SH-SY5Y (cell line): ENCODE results near the gene BIRC7.

Experiments used
- GATA2 ChIP-seq: IDR thresholded peaks from 2 replicates; pipeline ENCODE4 v1.6.1; 2011; ENCODE audit warnings: mild to moderate bottlenecking, low read depth, low read length
- GATA3 ChIP-seq: IDR thresholded peaks from 2 replicates; pipeline ENCODE4 v1.6.1; 2011; ENCODE audit warnings: low read depth, mild to moderate bottlenecking, low read length, moderate library complexity

Gene BIRC7

DNA sequence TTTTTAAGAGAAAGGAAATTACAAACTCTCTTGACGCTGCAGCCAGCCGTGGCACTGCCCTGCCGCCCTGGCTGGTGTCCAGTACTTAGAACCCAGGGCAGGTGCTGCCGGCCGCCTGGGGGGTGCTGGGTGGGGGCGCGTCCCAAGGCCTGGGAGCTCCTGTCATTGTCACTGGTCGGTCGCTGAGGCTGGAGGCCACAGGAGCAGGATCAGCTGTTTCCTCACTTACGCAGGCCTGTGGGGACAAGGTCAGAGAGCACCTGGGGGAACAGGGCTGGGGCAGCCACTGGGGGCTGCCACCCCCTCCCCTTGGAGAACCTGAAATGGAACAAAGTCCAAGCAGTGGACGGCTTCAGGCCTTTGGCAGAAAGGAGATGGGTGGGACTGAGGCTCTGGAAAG is 5.6 kb downstream of the BIRC7 start:
- no peak for TF ChIP-seq GATA3
- TF ChIP-seq GATA2: no peak

DNA sequence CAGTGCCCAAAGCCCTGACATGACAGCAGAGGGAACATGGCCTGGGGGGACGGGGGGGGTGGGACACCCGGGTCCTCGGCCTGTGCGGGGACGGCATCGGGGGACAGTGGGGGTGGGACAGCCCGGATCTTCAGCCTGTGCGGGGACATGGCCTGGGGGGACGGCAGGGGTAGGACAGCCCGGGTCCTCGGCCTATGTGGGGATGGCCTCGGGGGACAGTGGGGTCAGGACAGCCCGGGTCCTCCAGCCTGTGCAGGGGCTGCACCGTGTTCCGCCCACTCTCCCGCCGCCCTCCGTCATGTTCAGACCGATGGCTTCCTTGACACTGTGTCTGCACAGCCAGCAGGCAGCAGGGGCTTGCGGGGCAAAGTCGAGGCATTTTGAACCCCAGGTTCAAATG is 7.0 kb downstream of the BIRC7 start:
- TF ChIP-seq GATA3: no peak
- no peak for TF ChIP-seq GATA2

DNA sequence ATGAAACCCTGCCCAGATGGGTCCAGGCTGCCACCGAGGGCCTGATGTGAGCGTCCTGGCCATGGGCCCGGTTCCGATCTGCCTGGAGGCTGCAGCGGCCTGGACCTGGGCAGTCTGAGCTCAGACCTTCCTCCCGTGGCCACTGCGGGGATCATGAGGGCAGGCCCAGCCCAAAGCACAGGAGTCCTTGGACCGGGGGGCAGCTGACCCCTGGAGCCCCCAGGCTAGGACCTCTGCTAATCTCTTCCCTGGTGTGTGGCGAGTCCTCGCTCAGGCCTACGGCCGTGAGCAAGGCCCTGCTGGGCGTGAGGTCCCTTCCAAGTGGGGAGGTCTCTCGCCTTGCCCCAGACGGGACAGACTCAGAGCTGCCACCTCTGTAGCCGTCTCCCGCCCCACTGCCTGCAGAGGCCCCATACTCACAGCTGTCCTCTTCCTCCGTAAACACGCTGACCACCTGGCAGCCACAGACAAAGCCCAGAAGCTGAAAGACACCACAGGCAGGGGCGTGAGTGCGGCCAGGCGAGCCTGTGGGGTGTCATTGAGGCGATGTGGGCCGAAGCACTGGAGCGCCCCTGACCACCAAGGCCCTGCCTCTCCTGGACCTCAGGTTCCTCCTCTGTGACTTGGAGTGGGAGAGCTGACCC is 8.0 kb downstream of the BIRC7 start:
- no peak for TF ChIP-seq GATA3
- TF ChIP-seq GATA2: no peak

DNA sequence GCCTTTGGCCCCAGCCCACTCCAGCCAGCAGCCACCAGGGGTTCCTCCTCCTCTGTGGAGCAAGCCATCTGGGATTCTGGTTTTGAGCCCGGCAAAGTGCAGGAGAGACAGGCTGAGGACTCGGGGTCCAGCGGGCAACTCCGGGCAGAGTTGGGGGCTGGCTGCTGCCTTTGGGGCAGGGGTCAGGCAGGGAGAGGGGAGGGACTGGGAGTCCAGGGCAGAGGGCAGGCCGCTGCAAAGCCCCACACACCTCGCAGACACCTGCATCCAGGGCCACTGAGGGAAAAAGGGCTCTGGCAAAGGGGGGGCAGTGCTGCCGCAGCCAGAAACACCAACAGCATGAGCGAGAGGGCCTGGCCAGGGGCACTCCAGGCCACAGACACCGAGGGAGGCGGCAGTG is 8.8 kb downstream of the BIRC7 start:
- no peak for TF ChIP-seq GATA2
- no peak for TF ChIP-seq GATA3

DNA sequence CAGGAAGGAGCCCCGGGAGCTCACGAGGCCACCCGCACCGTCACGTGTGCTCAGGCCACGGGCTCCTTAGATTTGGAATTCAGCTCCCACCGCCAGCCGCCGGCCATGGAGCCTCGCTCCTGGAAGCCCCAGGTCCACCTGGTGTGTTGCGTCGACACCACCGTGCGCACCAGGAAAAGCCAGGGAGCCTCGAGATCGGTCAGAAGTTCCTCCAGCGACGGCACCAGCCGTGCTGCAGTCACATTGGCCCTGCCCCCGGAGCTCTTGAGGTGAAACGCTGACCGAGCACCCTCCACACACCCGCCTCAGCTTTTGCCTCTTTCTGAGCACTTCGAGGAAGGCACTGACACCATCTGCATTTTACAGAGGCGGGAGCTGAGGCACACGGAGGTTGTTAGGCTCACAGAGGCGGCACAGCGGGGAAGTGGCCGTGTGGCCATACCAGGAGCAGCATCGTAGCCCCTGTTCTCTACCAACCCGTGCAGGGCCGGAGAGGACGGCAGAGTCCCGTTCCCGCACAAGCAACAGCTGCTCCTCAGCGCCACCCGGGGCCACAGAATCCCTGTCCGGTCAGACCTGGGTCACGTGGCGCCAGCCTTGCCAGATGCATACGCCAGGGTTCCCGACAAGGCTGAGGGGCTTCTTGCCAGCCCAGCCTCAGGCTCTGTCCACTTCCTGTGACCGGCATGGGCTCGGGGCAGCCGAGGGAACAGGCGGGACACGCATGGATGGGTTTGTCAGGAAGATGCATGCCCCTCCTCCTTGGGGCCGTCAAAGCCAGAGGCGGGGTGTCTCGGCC is 11.0 kb downstream of the BIRC7 start:
- TF ChIP-seq GATA2 (no peak), GATA3 (no peak)

DNA sequence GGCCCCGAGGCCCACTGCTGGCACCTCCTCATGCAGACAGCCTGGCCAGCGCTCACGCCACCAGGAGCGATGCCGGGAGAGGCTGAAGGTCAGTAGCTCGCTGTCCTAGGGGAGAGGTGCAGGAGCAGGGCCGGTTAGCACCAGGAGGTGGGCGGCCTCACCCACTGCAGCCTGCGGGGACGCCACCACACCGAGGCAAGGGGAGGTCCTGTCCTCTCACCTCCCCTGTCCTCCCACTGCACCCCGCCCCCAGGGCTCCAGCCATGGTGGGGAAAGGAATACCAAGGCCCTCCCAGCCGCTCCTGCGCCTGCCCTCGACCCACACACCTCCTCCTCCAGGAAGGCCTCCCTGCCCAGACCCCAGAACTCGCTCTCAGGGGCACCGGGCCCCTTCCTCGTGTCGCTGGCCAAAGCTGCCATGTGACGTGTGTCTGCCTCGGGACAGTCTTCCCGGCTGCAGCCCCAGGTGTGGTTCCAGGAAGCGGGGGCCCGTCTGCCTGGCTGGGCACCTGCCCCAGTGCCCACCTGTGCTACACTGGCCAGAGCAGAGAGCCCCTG is 12.0 kb downstream of the BIRC7 start:
- TF ChIP-seq GATA3: no peak
- no peak for TF ChIP-seq GATA2

DNA sequence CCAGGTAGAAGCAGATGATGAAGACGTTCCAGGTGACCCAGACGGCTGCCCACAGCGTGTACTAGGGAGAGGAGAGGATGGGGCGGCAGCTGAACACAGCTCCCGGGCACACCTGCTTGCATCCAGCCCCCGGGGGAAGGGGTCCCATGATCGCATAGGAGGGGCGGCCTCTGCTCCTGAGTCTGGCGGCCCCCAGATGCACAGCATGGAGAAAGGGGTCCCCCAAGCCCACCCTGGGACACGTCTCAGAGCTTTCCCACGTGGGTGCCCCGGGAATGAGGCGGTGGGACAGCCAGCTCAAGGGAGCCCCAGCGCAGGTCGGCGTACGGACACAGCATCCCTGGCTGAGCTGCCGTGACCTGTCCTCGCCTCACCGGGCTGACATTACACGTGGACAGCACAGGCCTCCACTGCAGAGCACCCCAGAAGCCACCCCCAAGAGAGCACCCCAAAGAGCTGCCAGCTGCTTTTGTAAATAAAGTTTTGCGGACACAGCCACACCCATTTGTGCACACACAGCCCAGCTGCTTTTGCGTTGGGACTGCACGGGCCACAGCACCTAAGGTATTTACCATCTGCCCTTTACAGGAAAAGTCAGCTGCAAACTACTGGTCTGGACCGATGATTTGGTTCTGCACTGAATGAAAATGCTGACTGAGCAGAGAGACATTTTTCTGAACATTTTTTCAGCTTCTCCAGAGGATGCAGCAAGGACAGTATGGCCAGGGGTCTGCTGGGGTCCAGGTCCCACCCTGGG is 13.3 kb downstream of the BIRC7 start:
- no peak for TF ChIP-seq GATA2
- TF ChIP-seq GATA3: no peak

DNA sequence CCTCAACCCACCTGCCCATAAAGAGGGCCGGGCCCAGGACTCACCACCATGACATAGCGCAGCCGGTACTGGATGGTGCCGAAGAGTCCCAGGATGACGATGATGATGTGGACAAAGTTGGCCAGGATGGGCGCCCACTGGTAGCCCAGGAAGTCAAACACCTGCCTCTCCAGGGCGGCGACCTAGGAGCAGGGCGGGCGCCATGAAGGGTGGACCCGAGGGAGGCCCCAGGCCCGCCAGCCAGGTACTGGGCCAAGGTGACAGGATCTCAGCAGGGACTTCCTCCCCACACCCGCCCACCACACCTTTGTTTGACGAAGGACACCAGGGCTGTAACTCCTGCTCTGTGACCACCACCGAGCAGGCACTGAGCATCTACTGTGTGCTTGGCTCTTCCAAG is 14.2 kb downstream of the BIRC7 start:
- TF ChIP-seq GATA3 (no peak), GATA2 (no peak)

DNA sequence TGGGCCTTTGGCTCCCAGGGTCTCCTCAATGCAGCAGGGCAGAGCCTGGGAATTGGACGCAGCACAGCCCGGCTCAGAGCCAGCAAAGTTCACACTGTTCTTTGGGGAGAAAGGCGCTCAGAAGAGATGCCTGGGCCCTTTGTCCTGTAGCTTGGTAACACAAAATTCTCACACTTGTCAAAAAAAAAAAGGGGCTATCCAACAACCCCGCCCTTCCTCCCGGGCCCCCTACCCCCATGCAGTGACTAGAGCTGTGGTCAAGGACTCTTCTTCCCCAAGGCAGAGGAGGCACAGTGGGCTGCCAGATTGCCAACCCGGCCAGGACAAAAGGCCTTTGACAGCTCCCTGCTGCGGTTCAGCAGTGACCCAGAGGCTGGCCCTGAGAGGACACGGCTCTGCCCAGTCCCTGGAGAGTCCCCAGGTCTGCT is 16.6 kb downstream of the BIRC7 start:
- TF ChIP-seq GATA3 (no peak), GATA2 (no peak)

DNA sequence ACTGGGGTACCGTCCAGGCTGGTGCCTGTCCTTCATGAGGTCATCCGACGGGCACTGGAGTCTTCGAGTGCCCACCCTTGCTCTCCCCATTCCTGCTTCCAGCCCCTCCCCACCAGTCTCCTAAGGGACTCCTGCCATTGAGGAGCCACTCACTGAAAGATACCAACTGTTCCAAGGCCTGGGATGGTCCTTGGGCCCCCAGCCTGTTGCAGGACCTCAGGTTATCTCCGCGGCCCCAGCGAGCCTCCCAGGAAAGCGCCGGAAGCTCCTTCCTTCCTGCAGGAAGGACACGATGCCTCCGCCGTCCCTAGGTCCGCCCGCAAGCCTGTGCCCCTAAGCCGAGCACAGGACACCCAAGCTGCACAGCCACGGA is 17.3 kb downstream of the BIRC7 start:
- TF ChIP-seq GATA2 (no peak), GATA3 (no peak)

DNA sequence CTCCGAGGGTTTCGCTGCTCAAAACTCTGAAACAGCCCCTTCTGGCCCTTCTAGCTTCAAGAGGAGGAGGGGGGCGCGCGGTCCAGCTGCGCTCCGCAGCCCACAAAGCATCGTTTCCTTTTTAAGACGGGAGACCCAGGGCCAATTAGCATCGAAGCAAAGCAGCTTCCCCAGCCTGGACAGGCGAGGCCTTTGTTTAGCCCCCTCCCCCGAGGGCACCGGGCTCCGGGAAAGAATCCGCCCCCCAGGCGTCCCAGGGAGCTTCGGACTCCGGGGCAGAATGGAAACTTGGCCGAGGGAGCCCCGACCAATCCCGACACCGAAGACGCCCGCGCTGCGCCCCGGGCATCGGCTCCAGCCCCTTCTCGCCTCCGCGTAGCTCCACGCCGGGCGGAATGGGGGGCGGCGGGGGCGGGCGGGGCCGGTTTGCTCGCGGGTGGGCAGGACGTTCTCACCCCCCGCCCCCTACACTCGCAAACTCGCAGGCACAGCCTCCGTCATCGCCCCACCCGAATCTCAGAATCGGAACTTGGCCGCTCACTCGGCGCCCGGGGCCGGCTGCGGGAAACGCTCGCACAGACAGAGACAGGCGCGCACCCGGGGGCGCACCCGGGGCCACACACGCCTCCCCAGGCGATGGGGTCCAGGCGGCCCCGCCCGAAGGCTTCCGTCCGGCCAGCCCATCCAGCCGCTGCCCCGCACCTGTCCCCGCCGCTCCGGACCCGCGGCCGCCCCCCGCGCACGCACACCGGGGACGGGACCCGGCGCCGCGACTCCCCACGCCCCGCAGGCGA is 17.9 kb downstream of the BIRC7 start:
- no peak for TF ChIP-seq GATA2
- TF ChIP-seq GATA3: no peak

DNA sequence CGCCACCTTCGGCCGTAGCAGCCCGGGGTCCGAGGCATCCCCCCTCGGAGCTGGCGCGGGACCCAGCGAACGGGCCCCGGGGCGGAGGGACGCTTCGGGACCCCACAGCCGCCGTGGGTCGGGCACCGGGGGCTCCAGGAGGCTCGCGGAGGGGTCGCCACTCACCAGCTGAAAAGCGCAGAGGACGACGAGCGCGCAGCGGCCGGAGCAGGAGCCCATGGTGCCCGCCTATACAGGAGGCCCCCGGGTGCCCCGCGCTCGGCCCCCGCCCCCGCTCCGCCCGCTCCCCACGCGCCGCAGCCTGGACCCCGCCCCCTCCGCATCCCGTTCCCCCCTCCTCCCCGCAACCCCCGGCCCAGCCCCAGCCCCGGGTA is 18.5 kb downstream of the BIRC7 start, which contains the start of gene NKAIN4:
NKAIN4 (minus strand) TSS at position 232 of the 374 bp plus-strand sequence; CDS start at position 219, 13 bp downstream.
- no peak for TF ChIP-seq GATA2
- TF ChIP-seq GATA3: no peak

DNA sequence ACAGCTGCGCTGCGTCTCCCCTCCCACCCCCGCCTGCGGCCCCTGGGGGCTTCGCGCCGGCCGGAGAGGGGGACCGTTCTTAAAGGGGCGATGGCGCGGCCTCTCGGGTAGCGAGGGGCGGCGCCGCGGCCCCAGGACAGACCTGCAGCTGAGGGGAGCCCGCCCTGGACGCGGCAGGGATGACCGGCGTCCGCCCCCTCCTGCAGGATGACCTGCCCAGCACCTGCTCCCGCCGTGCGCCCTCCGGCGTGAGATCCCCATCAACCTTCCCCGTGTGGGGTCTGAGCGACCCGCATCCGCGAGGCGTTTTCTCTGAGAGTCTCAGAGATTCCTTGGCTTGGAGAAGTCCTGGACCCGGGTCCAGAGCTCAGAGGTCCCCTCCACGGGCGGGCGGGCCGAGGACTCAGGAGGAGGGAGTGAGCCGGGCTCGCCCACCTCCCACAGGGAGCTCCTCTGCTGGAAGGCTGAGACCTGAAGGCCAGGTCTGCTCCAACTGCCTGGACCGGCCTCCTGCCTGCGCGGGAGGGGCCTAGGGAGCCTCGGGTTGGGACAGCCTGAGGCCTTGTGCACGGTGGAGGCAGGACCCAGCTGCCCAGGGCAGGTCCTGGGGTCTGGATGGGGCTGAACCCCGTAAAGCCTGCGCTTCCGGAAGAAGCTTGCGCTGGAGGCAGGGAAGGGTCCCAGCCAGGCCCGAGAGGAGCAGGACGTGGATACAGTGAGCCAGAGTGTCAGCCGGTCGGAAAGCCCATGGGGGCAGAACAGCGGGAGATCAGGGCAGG is 19.1 kb downstream of the BIRC7 start:
- TF ChIP-seq GATA2: no peak
- no peak for TF ChIP-seq GATA3
